ENCODE measurements around the gene TRIM27.

TRIM27 gene

DNA sequence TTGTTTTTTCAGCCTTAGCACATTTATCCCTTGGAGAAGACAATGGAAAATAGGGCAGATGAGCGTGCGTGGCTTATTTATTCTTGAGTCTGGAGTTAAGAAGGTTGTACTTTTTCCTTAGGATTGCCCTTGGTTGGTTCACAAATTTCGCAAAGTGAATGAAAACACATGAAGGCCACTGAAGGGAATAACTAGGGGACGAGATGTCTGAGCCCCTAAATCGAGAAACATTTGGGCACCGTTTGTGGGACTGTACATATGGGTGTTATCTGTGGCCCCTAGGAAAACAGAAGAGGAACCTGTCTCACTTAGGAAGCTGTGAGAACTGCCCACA is 19.4 kb upstream of the TRIM27 start:
- Histone ChIP-seq H3K36me3 (ENCODE audit: insufficient read depth, low read length) (no peaks in the 10 kb centered on the region), H3K9me3 (ENCODE audit: insufficient read depth, low read length, severe bottlenecking) (peaks cover 2% of the 10 kb centered on the region), H3K79me2 (ENCODE audit: insufficient read depth, low read length) (no peaks in the 10 kb centered on the region), H3K27me3 (ENCODE audit: insufficient read depth, low read length, poor library complexity) (peaks cover 8% of the 10 kb centered on the region), H4K20me1 (ENCODE audit: insufficient read depth, low read length) (no peaks in the 10 kb centered on the region), H3K4me3 (ENCODE audit: low read depth in 1 of 2, low read length in 2 of 2) (no peak overlapping the region), H3K27ac (ENCODE audit: low read length) (no peak overlapping the region), H2AFZ (ENCODE audit: low read depth, low read length) (no peak overlapping the region), H3K4me1 (ENCODE audit: insufficient read depth, low read length) (no peaks in the 10 kb centered on the region), H3K9ac (ENCODE audit: low read depth, low read length) (no peak overlapping the region), H3K4me2 (ENCODE audit: insufficient read depth, low read length) (no peak overlapping the region)
- no peak for TF ChIP-seq EZH2 (IDR thresholded peaks at IDR 0.05; ENCODE audit: borderline replicate concordance, low read depth, low read length, severe bottlenecking)
- TF ChIP-seq, protein P1, sequence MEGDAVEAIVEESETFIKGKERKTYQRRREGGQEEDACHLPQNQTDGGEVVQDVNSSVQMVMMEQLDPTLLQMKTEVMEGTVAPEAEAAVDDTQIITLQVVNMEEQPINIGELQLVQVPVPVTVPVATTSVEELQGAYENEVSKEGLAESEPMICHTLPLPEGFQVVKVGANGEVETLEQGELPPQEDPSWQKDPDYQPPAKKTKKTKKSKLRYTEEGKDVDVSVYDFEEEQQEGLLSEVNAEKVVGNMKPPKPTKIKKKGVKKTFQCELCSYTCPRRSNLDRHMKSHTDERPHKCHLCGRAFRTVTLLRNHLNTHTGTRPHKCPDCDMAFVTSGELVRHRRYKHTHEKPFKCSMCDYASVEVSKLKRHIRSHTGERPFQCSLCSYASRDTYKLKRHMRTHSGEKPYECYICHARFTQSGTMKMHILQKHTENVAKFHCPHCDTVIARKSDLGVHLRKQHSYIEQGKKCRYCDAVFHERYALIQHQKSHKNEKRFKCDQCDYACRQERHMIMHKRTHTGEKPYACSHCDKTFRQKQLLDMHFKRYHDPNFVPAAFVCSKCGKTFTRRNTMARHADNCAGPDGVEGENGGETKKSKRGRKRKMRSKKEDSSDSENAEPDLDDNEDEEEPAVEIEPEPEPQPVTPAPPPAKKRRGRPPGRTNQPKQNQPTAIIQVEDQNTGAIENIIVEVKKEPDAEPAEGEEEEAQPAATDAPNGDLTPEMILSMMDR (IDR thresholded peaks at IDR 0.05; ENCODE audit: borderline replicate concordance, extremely low read depth, low read length, poor library complexity, severe bottlenecking) = no peak
- DNase-seq = no peak
- ATAC-seq (ENCODE audit: insufficient read depth, low read depth) = no peak

- no peak overlapping the region for H3K4me3 ChIP-seq (ENCODE audit: low read depth in 1 of 2, low read length in 2 of 2)
- ATAC-seq (ENCODE audit: insufficient read depth, low read depth) (no peak), DNase-seq (no peak)
- H3K4me1 ChIP-seq (ENCODE audit: insufficient read depth, low read length) = no peaks in the 10 kb centered on the region
- TF ChIP-seq, protein P1 (IDR thresholded peaks at IDR 0.05; ENCODE audit: borderline replicate concordance, extremely low read depth, low read length, poor library complexity, severe bottlenecking) = no peak
- TF ChIP-seq EZH2 (IDR thresholded peaks at IDR 0.05; ENCODE audit: borderline replicate concordance, low read depth, low read length, severe bottlenecking) = no peak
- no peak overlapping the region for H3K27ac ChIP-seq (ENCODE audit: low read length)
- no peak overlapping the region for H3K4me2 ChIP-seq (ENCODE audit: insufficient read depth, low read length)
- H3K9me3 ChIP-seq (ENCODE audit: insufficient read depth, low read length, severe bottlenecking) = peaks cover 2% of the 10 kb centered on the region
- H3K79me2 ChIP-seq (ENCODE audit: insufficient read depth, low read length) = no peaks in the 10 kb centered on the region
- H3K36me3 ChIP-seq (ENCODE audit: insufficient read depth, low read length) = no peaks in the 10 kb centered on the region
- no peaks in the 10 kb centered on the region for H4K20me1 ChIP-seq (ENCODE audit: insufficient read depth, low read length)
- H3K27me3 ChIP-seq (ENCODE audit: insufficient read depth, low read length, poor library complexity) = peaks cover 8% of the 10 kb centered on the region
- H2AFZ ChIP-seq (ENCODE audit: low read depth, low read length) = no peak overlapping the region
- H3K9ac ChIP-seq (ENCODE audit: low read depth, low read length) = no peak overlapping the region
Observed at GRCh38 chr6:28941684-28942448, 18.1 kb upstream of the TRIM27 start.

- Histone ChIP-seq H3K4me1 (ENCODE audit: insufficient read depth, low read length) (no peaks in the 10 kb centered on the region), H3K4me3 (ENCODE audit: low read depth in 1 of 2, low read length in 2 of 2) (no peak overlapping the region), H4K20me1 (ENCODE audit: insufficient read depth, low read length) (no peaks in the 10 kb centered on the region), H3K36me3 (ENCODE audit: insufficient read depth, low read length) (no peaks in the 10 kb centered on the region), H3K9me3 (ENCODE audit: insufficient read depth, low read length, severe bottlenecking) (peaks cover 2% of the 10 kb centered on the region), H3K9ac (ENCODE audit: low read depth, low read length) (no peak overlapping the region), H3K79me2 (ENCODE audit: insufficient read depth, low read length) (no peaks in the 10 kb centered on the region), H2AFZ (ENCODE audit: low read depth, low read length) (no peak overlapping the region), H3K27me3 (ENCODE audit: insufficient read depth, low read length, poor library complexity) (peaks cover 8% of the 10 kb centered on the region), H3K4me2 (ENCODE audit: insufficient read depth, low read length) (no peak overlapping the region), H3K27ac (ENCODE audit: low read length) (no peak overlapping the region)
- no peak for TF ChIP-seq EZH2 (IDR thresholded peaks at IDR 0.05; ENCODE audit: borderline replicate concordance, low read depth, low read length, severe bottlenecking)
- TF ChIP-seq, protein P1 (IDR thresholded peaks at IDR 0.05; ENCODE audit: borderline replicate concordance, extremely low read depth, low read length, poor library complexity, severe bottlenecking) = no peak
- ATAC-seq (ENCODE audit: insufficient read depth, low read depth) = no peak
- DNase-seq = no peak
Observed at GRCh38 chr6:28940858-28941683, 17.3 kb upstream of the TRIM27 start.
